Lung (tissue), 16 donors: Measurements from ENCODE around the gene GIPC2. TPM values are rescaled to one million over a fixed set of nuclear protein-coding genes. Genes with fewer than 3 reads are reported as not detected.
A peak's percentile ranks its signal among the peaks of the same experiment; 100 is the strongest.
"Not testable (repeated sequence)": the region's sequence is repeated elsewhere in the genome, so short reads cannot be mapped to it uniquely, and the experiment has no call there.

Source experiments
- ATAC-seq: fragments of 200-7000 bp; cut with Tn5 transposase; one replicate; pipeline ENCODE4 v1.9.1; 2020; ENCODE audit warnings: moderate number of reproducible peaks; ENCODE audit not compliant: insufficient read depth, low FRiP score
- DNase-seq, 3 donors: peaks; one replicate each; pipeline ENCODE4 v3.0.0-alpha.2; 2013 to 2017
- H3K27ac ChIP-seq, 2 donors: one replicate each; pipeline ENCODE4 v1.5.1; 2013; ENCODE audit warnings: mild to moderate bottlenecking in 2 of 2, moderate library complexity in 2 of 2, control low read depth in 1 of 2, inconsistent platforms in 1 of 2, low read depth in 1 of 2, low read length in 1 of 2
- H3K27me3 ChIP-seq, 3 donors: one replicate each; pipeline ENCODE4 v1.5.1; 2013; ENCODE audit warnings: low read length in 2 of 3; ENCODE audit not compliant: control insufficient read depth in 3 of 3, insufficient read depth in 3 of 3
- H3K36me3 ChIP-seq, 4 donors: one replicate each; pipeline ENCODE4 v1.5.1; 2013; ENCODE audit warnings: low read length in 4 of 4, mild to moderate bottlenecking in 1 of 4, moderate library complexity in 1 of 4; ENCODE audit not compliant: control insufficient read depth in 4 of 4, insufficient read depth in 4 of 4
- H3K4me1 ChIP-seq, 5 donors: one replicate each; pipeline ENCODE4 v1.5.1; 2013; ENCODE audit warnings: low read length in 5 of 5, mild to moderate bottlenecking in 2 of 5, moderate library complexity in 1 of 5; ENCODE audit not compliant: control insufficient read depth in 5 of 5, insufficient read depth in 5 of 5
- H3K4me3 ChIP-seq: one replicate; pipeline ENCODE4 v1.5.1; 2013; ENCODE audit warnings: mild to moderate bottlenecking, control low read depth, moderate library complexity
- H3K9ac ChIP-seq, 2 donors: one replicate each; pipeline ENCODE4 v1.5.1; 2013; ENCODE audit warnings: low read length in 2 of 2, control low read depth in 1 of 2; ENCODE audit not compliant: insufficient read depth in 1 of 2
- H3K9me3 ChIP-seq, 4 donors: one replicate each; pipeline ENCODE4 v1.5.1; 2013; ENCODE audit warnings: low read length in 3 of 4, mild to moderate bottlenecking in 1 of 4, moderate library complexity in 1 of 4; ENCODE audit not compliant: control insufficient read depth in 4 of 4, insufficient read depth in 3 of 4
- CTCF ChIP-seq: IDR thresholded peaks from 2 replicates; pipeline ENCODE4 v1.5.1; 2012; ENCODE audit warnings: mild to moderate bottlenecking; ENCODE audit errors: control extremely low read depth, extremely low read depth
- WGBS, 2 donors: extraction: QIAGEN DNeasy Blood & Tissue Kit; methylation state at CpG; one replicate each; pipeline ENCODE4 v1.1.7; 2013; 5-methylcytosine and 5-hydroxymethylcytosine counted together
- long read RNA-seq, 5 donors: transcript quantifications; one replicate each; lab custom pipeline, GENCODE V29; 2026
- polyA plus RNA-seq, 2 donors: library from polyadenylated mRNA; stranded (reverse); fragments of 200-250 nt; gene quantifications; one replicate each; pipeline ENCODE4 v1.2.1, GENCODE V29; 2013
- total RNA-seq, 2 donors: library from RNA; depleted of rRNA in 1 of 2; stranded (reverse); fragments of >200 nt in 1 of 2; gene quantifications; one replicate each; pipeline ENCODE4 v1.2.1, GENCODE V29; 2014 to 2021
- donor health status: control.
- donor health status: control.
- donor health status: Bipolar disorder and iron deficiency.
- donor health status: healthy.
- donor health status: DM: yes; HTN: yes; CAD: no.

The GIPC2 gene
- total RNA-seq, result 1 to 10 TPM; 2.4 to 2.5 TPM
- 1 to 10 TPM in 1 of 2 donors, under 1 TPM in 1; 0.94 to 1.1 TPM for polyA plus RNA-seq
- long read RNA-seq, donor 1, result 0 reads
- long read RNA-seq, donor 2, result 0 reads
- long read RNA-seq, donor 3, result 0 reads
- long read RNA-seq, donor 4, result 0 reads
- long read RNA-seq, donor 5, result 0 reads

- WGBS, 2 donors, result 2 to 3% methylated on average over 62 to 85 of the region's 85 CpGs
- DNase-seq (peak; percentile 44 to 49 (median 45)), ATAC-seq (peak; percentile 50)
Observed at GRCh38 chr1:78045926-78046778, at the start of gene GIPC2. TSS of gene GIPC2 (plus strand) at chr1:78045966. CDS start at chr1:78046095, 129 bp downstream.

GRCh38 chr1:77996734-77997133 lies 49.0 kb upstream of the GIPC2 start:
- H3K36me3 ChIP-seq, result peaks cover 0 to 3% (median under 1%) of the 10 kb centered on the region in 4 donors
- H3K9me3 ChIP-seq, result no peaks in the 10 kb centered on the region
- no peak for TF ChIP-seq CTCF
- 96 to 98% methylated on average over 5 of the region's 5 CpGs for WGBS, 2 donors
- no peak overlapping the region for H3K4me3 ChIP-seq
- H3K27ac ChIP-seq, result no peak overlapping the region
- DNase-seq (no peak), ATAC-seq (no peak)
- peaks cover 0 to 4% (median 0%) of the 10 kb centered on the region in 3 donors for H3K27me3 ChIP-seq
- peaks cover 0 to 6% (median 0%) of the 10 kb centered on the region in 5 donors for H3K4me1 ChIP-seq
- H3K9ac ChIP-seq, result no peak overlapping the region

More at GRCh38 chr1:78045926-78046778, at the start of gene GIPC2:
- Histone ChIP-seq H3K27ac (peak within 1 kb of the TSS; percentile 75 to 85), H3K9me3 (peaks cover 0 to 2% (median 0%) of the 10 kb centered on the region in 4 donors), H3K9ac (peak within 1 kb of the TSS in 1 of 2 donors; percentile 42), H3K4me1 (peaks cover 0 to 15% (median 6%) of the 10 kb centered on the region in 5 donors), H3K4me3 (peak within 1 kb of the TSS; percentile 39), H3K27me3 (peaks cover 0 to 43% (median 26%) of the 10 kb centered on the region in 3 donors), H3K36me3 (no peaks in the 10 kb centered on the region)
- TF ChIP-seq CTCF, result no peak

- not testable (repeated sequence) for DNase-seq, H3K27ac ChIP-seq, H3K4me1 ChIP-seq, H3K4me3 ChIP-seq, H3K36me3 ChIP-seq, H3K27me3 ChIP-seq, ATAC-seq, H3K9me3 ChIP-seq, H3K9ac ChIP-seq
- 95 to 97% methylated on average over 11 of the region's 11 CpGs for WGBS, 2 donors
Observed at GRCh38 chr1:78000536-78000935, 45.2 kb upstream of the GIPC2 start.

GRCh38 chr1:78003070-78003746 lies 42.6 kb upstream of the GIPC2 start:
- no peaks in the 10 kb centered on the region for H3K36me3 ChIP-seq
- peaks cover 0 to 4% (median 0%) of the 10 kb centered on the region in 3 donors for H3K27me3 ChIP-seq
- no peak overlapping the region for H3K9ac ChIP-seq
- no peak overlapping the region for H3K4me3 ChIP-seq
- peaks cover 0 to 24% (median 0%) of the 10 kb centered on the region in 5 donors for H3K4me1 ChIP-seq
- DNase-seq (no peak), ATAC-seq (no peak)
- H3K27ac ChIP-seq, result peak overlapping the region in 1 of 2 donors; percentile 6
- no peak for TF ChIP-seq CTCF
- no peaks in the 10 kb centered on the region for H3K9me3 ChIP-seq
- WGBS, 2 donors, result 31 to 42% methylated on average over 3 of the region's 3 CpGs
